OCI-LY3 (cell line): Measurements from ENCODE around the gene TMEM63B.

Experiments
- H2AFZ ChIP-seq: fragments of 200-600, 300-600 bp; shearing (Covaris generic); 2 replicates; pipeline ENCODE4 v1.6.0; 2014; ENCODE audit warnings: antibody characterized with exemption, low read depth, low read length
- H3K27ac ChIP-seq: fragments of 200-600, 300-600 bp; sonication (generic); 2 replicates; pipeline ENCODE4 v1.5.1; 2014; ENCODE audit warnings: mild to moderate bottlenecking, low read length, moderate library complexity, mixed read lengths
- H3K27me3 ChIP-seq: fragments of 200-600, 300-600 bp; sonication (generic); 2 replicates; pipeline ENCODE4 v1.6.1; 2014; ENCODE audit warnings: low read depth, low read length, mixed read lengths
- H3K36me3 ChIP-seq: fragments of 200-600, 300-600 bp; sonication (generic); replicated peaks from 2 replicates; pipeline ENCODE3; 2014; ENCODE audit warnings: low read depth, low read length, mixed read lengths
- H3K4me1 ChIP-seq: fragments of 300-600, 200-600 bp; sonication (generic); 2 replicates; pipeline ENCODE4 v1.6.1; 2014; ENCODE audit warnings: low read length, mixed read lengths
- H3K4me2 ChIP-seq: fragments of 200-600, 300-600 bp; sonication (generic); 2 replicates; pipeline ENCODE4 v1.6.1; 2014; ENCODE audit warnings: low read length, mixed read lengths
- H3K4me3 ChIP-seq: fragments of 300-600, 200-600 bp; sonication (generic); 2 replicates; pipeline ENCODE4 v1.5.1; 2014; ENCODE audit warnings: antibody characterized with exemption, mild to moderate bottlenecking, low read length, moderate library complexity
- H3K79me2 ChIP-seq: fragments of 300-600, 200-600 bp; shearing (Covaris generic); 2 replicates; pipeline ENCODE4 v1.6.1; 2014; ENCODE audit warnings: mild to moderate bottlenecking, low read length, mixed read lengths
- H3K9ac ChIP-seq: fragments of 300-600, 200-600 bp; shearing (Covaris generic); 2 replicates; pipeline ENCODE4 v1.6.0; 2014; ENCODE audit warnings: mild to moderate bottlenecking, low read length, moderate library complexity
- H3K9me3 ChIP-seq: fragments of 200-600, 300-600 bp; shearing (Covaris generic); 2 replicates; pipeline ENCODE4 v1.6.1; 2014; ENCODE audit warnings: low read length, mixed read lengths; ENCODE audit not compliant: insufficient read depth
- H4K20me1 ChIP-seq: fragments of 200-600, 300-600 bp; sonication (generic); 2 replicates; pipeline ENCODE4 v1.6.1; 2016; ENCODE audit warnings: low read length, mixed read lengths; ENCODE audit not compliant: insufficient read depth
- EZH2phosphoT487 ChIP-seq: fragments of 200-600 bp; shearing (Covaris generic); IDR thresholded peaks from 2 replicates; pipeline ENCODE4 v1.6.1; 2018; ENCODE audit warnings: antibody characterized with exemption, mixed run types, low read depth
- TF ChIP-seq, protein P1 (sequence below): fragments of 200-600, 300-600 bp; sonication (generic); IDR thresholded peaks from 2 replicates; pipeline ENCODE4 v1.5.1; 2014; ENCODE audit warnings: antibody characterized with exemption, low read length, low read depth

Gene TMEM63B

DNA sequence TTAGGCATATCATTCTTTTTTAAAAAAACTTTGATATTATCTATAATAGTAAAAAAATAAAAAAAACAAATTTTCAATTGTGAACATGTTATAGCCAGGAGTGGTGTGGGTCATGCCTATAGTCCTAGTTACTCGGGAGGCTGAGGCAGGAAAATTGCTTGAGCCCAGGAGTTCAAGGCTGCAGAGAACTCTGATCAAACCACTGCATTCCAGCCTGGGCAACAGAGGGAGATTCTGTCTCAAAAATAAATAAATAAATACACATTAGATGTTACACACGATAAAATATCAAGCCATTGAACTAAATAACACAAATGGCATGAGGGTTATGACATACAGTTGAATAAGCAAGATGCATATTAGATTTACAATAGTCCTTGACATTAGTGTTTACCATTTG is 61.5 kb downstream of the TMEM63B start:
- H4K20me1 ChIP-seq, result no peaks in the 10 kb centered on the region
- H2AFZ ChIP-seq, result no peak overlapping the region
- peaks cover 17% of the 10 kb centered on the region; the same call in 1 of the 2 replicates for H3K27me3 ChIP-seq
- no peak overlapping the region for H3K4me2 ChIP-seq
- H3K4me3 ChIP-seq, result no peak overlapping the region
- TF ChIP-seq, protein P1, sequence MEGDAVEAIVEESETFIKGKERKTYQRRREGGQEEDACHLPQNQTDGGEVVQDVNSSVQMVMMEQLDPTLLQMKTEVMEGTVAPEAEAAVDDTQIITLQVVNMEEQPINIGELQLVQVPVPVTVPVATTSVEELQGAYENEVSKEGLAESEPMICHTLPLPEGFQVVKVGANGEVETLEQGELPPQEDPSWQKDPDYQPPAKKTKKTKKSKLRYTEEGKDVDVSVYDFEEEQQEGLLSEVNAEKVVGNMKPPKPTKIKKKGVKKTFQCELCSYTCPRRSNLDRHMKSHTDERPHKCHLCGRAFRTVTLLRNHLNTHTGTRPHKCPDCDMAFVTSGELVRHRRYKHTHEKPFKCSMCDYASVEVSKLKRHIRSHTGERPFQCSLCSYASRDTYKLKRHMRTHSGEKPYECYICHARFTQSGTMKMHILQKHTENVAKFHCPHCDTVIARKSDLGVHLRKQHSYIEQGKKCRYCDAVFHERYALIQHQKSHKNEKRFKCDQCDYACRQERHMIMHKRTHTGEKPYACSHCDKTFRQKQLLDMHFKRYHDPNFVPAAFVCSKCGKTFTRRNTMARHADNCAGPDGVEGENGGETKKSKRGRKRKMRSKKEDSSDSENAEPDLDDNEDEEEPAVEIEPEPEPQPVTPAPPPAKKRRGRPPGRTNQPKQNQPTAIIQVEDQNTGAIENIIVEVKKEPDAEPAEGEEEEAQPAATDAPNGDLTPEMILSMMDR, result no peak
- TF ChIP-seq EZH2phosphoT487, result no peak
- H3K9ac ChIP-seq, result no peak overlapping the region
- no peaks in the 10 kb centered on the region for H3K36me3 ChIP-seq
- peaks cover 48% of the 10 kb centered on the region for H3K4me1 ChIP-seq
- H3K9me3 ChIP-seq, result no peaks in the 10 kb centered on the region
- no peak overlapping the region for H3K27ac ChIP-seq
- no peaks in the 10 kb centered on the region for H3K79me2 ChIP-seq

DNA sequence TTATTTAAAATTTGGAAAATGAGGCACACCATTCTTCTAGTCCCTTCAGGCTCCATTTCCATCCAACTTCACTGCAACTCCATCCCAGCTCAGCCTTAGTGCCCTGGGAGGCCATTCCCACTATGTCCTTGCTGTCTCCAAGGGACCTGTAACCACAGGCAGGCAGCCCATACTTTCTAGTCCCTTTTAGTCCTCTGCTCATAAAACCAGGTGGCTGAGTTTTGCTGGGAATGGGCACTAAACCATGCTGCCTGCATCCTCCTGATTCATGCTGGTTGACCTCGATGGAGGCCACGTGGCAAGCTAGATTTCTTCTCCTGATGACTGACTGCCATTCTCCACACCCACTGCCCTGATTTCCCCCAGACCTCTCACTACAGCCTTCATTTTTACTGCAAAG is 61.9 kb downstream of the TMEM63B start:
- Histone ChIP-seq H4K20me1 (no peaks in the 10 kb centered on the region), H3K9ac (no peak overlapping the region), H2AFZ (no peak overlapping the region), H3K4me3 (no peak overlapping the region), H3K4me1 (peaks cover 48% of the 10 kb centered on the region), H3K27me3 (peaks cover 16% of the 10 kb centered on the region), H3K27ac (no peak overlapping the region), H3K36me3 (no peaks in the 10 kb centered on the region), H3K79me2 (no peaks in the 10 kb centered on the region), H3K9me3 (no peaks in the 10 kb centered on the region), H3K4me2 (no peak overlapping the region)
- TF ChIP-seq, protein P1, result no peak
- TF ChIP-seq EZH2phosphoT487, result no peak

DNA sequence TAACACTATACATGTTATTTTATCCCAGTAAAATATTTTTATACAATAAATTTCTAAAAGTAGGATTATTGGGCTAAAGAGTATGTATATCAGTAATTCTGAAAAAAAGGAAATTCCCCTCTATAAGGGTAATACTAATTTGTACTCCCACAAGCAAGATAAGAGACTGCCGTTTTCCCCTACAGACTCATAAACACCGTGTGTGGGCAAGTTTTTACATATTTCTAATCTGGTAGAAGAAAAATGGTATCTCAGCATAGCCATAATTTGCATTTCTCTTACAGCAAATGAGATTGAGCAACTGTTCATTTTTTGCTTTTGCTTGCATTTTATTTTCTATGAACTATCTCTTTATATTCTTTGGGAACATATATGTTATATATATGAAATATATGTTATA is 63.4 kb downstream of the TMEM63B start:
- Histone ChIP-seq H3K79me2 (no peaks in the 10 kb centered on the region), H3K9me3 (no peaks in the 10 kb centered on the region), H3K9ac (no peak overlapping the region), H3K27ac (no peak overlapping the region), H3K27me3 (peaks cover 22% of the 10 kb centered on the region), H2AFZ (no peak overlapping the region), H3K4me2 (peak overlapping the region; percentile 71), H3K4me3 (peak overlapping the region; percentile 55), H3K4me1 (peaks cover 38% of the 10 kb centered on the region), H4K20me1 (no peaks in the 10 kb centered on the region), H3K36me3 (no peaks in the 10 kb centered on the region)
- TF ChIP-seq, protein P1, result no peak
- no peak for TF ChIP-seq EZH2phosphoT487

DNA sequence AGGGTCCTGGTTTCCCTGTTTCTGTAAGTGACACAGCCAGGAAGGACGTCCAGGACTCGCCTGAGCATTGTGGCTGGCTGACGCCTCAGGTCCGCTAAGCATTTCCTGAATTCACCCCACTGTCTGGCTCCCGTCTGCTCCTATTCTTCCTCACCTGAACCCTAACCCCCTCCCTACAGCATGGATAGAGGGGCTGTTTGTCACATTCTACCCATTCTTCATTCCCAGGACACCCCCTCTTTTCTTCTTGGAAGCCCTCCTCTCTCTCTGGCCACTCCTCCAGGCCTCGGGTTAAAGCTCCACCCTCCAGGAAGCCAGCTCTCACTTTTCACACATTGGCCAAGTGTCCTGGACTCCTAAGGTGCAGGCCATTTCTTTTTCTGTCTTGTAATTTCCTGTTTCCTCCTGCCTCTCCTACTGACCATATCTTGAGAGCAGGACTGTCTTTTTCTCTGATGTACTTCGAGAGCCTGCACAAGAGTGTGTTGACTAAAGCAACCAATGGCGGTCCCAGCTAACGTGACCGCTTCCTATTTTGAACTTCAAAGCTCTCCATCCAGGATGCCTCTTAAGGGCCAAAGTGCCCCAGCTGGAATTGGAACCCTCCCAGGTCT is 65.2 kb downstream of the TMEM63B start:
- H3K4me2 ChIP-seq, result peak overlapping the region; percentile 24
- no peak overlapping the region for H3K27ac ChIP-seq
- peak overlapping the region; percentile 49; the same call in 1 of the 2 replicates for H2AFZ ChIP-seq
- TF ChIP-seq EZH2phosphoT487, result no peak
- TF ChIP-seq, protein P1, result no peak
- peaks cover 30% of the 10 kb centered on the region for H3K4me1 ChIP-seq
- no peak overlapping the region for H3K9ac ChIP-seq
- H3K9me3 ChIP-seq, result no peaks in the 10 kb centered on the region
- H3K4me3 ChIP-seq, result 0 out of 2 replicates have a peak overlapping the region, but pooled peaks have one; percentile 2
- H4K20me1 ChIP-seq, result no peaks in the 10 kb centered on the region
- peaks cover 22% of the 10 kb centered on the region for H3K27me3 ChIP-seq
- no peaks in the 10 kb centered on the region for H3K79me2 ChIP-seq
- no peaks in the 10 kb centered on the region for H3K36me3 ChIP-seq
